ENCODE data around the gene MYRIP. TPM values are rescaled to one million over a fixed set of nuclear protein-coding genes. Genes with fewer than 3 reads are reported as not detected.

The MYRIP gene
- total and polyA plus RNA-seq, 2 of the 4 experiments (the other 2 are of a cell fraction): not detected

GRCh38 chr3:40242638-40243037, 433.2 kb downstream of the MYRIP start:
- H4K20me1 ChIP-seq (ENCODE audit: insufficient read depth, low read length): no peaks in the 10 kb centered on the region
- no peaks in the 10 kb centered on the region for H3K4me1 ChIP-seq (ENCODE audit: control insufficient read depth, insufficient read depth, low read length)
- ChIA-PET POLR2A (ENCODE audit: unreplicated experiment) (no interaction called here), CTCF (no interaction called here)
- no peak overlapping the region for H3K4ac ChIP-seq (ENCODE audit: low read depth, low read length)
- H3K79me1 ChIP-seq (ENCODE audit: low read depth in 1 of 2, low read length in 2 of 2): no peaks in the 10 kb centered on the region
- dilution Hi-C loops (cut with HindIII; ENCODE audit: low sequenced_read_pairs, unreplicated experiment) (no loop called here), in situ Hi-C loops (cut with MboI; ENCODE audit: low sequenced_read_pairs) (no loop called here), intact Hi-C loops (cut with micrococcal nuclease) (no loop called here)
- BruUV-seq (replicated peaks): no TSS peak
- H3K27ac ChIP-seq (ENCODE audit: insufficient read depth, low read length): no peak overlapping the region
- no peaks in the 10 kb centered on the region for H3K27me3 ChIP-seq (ENCODE audit: control insufficient read depth, insufficient read depth, low read length)
- no CpG with 5 or more reads among the region's 1 CpG for WGBS, 2 experiments (ENCODE audit: extremely low coverage in 2 of 2, insufficient read length in 1 of 2)
- no peak overlapping the region for H4K91ac ChIP-seq (ENCODE audit: insufficient read depth, low read depth, low read length)
- H3K23ac ChIP-seq (ENCODE audit: low read depth, low read length): no peak overlapping the region
- no peaks in the 10 kb centered on the region for H3K9me1 ChIP-seq (ENCODE audit: insufficient read depth, low read length)
- no peak overlapping the region for H3K56ac ChIP-seq (ENCODE audit: extremely low read depth, insufficient read depth, low read length)
- H3K9me3 ChIP-seq (ENCODE audit: control insufficient read depth, insufficient read depth, low read length): 0 out of 2 replicates have a peak, but pooled peaks cover 2% of the 10 kb centered on the region
- H2AFZ ChIP-seq (replicated peaks; ENCODE audit: low read length, poor library complexity): no peak overlapping the region
- TF ChIP-seq RCOR1 (IDR thresholded peaks at IDR 0.05; ENCODE audit: insufficient replicate concordance, low read length): no peak
- no peak overlapping the region for H2BK20ac ChIP-seq (ENCODE audit: low read depth, low read length)
- no peak overlapping the region for H3K4me2 ChIP-seq (ENCODE audit: low read depth, low read length)
- H2BK120ac ChIP-seq (ENCODE audit: low read depth, low read length): no peak overlapping the region
- ATAC-seq (ENCODE audit: low read depth) (no peak), DNase-seq (no peak)
- H3K9ac ChIP-seq (ENCODE audit: low read depth, low read length): no peak overlapping the region
- H3K18ac ChIP-seq (ENCODE audit: low read depth, low read length): no peak overlapping the region
- no peak overlapping the region for H2AK5ac ChIP-seq (ENCODE audit: low read depth, low read length)
- no peak overlapping the region for H2BK15ac ChIP-seq (ENCODE audit: low read depth, low read length)
- H3K4me3 ChIP-seq (ENCODE audit: insufficient read depth, low read depth, low read length): no peak overlapping the region
- H3K14ac ChIP-seq (replicated peaks; ENCODE audit: low read depth, low read length): no peak overlapping the region
- H3K36me3 ChIP-seq (ENCODE audit: control insufficient read depth, insufficient read depth, low read length): no peaks in the 10 kb centered on the region
- H4K5ac ChIP-seq (ENCODE audit: low read depth, low read length): no peak overlapping the region
- H2BK5ac ChIP-seq (ENCODE audit: low read depth, low read length, poor library complexity, severe bottlenecking): no peak overlapping the region
- H4K8ac ChIP-seq (ENCODE audit: low read depth in 2 of 2, low read length in 2 of 2): no peak overlapping the region
- H2AK9ac ChIP-seq (replicated peaks; ENCODE audit: low read depth, low read length, poor library complexity): no peak overlapping the region
